Natural killer cell (primary cell): Measurements from ENCODE around the gene SND1. TPM values are rescaled to one million over a fixed set of nuclear protein-coding genes. Genes with fewer than 3 reads are reported as not detected.
A peak's percentile ranks its signal among the peaks of the same experiment; 100 is the strongest.

Experiments
- ATAC-seq, 3 donors: fragments of 150-1000 bp in 2 of 3; fragments of 200-7000 bp in 1 of 3; cut with Tn5 transposase; 1 replicate in 1 of 3; 2 replicates in 2 of 3; pipeline ENCODE4 v1.10.0; 2021; ENCODE audit warnings: mild to moderate bottlenecking in 2 of 3, moderate library complexity in 2 of 3
- DNase-seq, 2 donors: peaks; one replicate each; pipeline versions ENCODE4 v3.0.0 to v3.0.0-alpha.2; 2013 to 2021; ENCODE audit warnings: mixed read lengths in 1 of 2
- H3K27ac ChIP-seq: one replicate; pipeline ENCODE4 v1.5.1; 2013; ENCODE audit warnings: mild to moderate bottlenecking, low read length
- H3K27me3 ChIP-seq: one replicate; pipeline ENCODE4 v1.6.1; 2013; ENCODE audit warnings: low read length; ENCODE audit not compliant: control insufficient read depth, insufficient read depth
- H3K36me3 ChIP-seq: one replicate; pipeline ENCODE4 v1.6.1; 2013; ENCODE audit warnings: low read length; ENCODE audit not compliant: control insufficient read depth, insufficient read depth
- H3K4me1 ChIP-seq: one replicate; pipeline ENCODE4 v1.6.1; 2013; ENCODE audit warnings: low read length; ENCODE audit not compliant: control insufficient read depth, insufficient read depth
- H3K4me3 ChIP-seq: one replicate; pipeline ENCODE4 v1.5.1; 2013; ENCODE audit warnings: low read length
- H3K9me3 ChIP-seq: one replicate; pipeline ENCODE4 v1.6.1; 2013; ENCODE audit warnings: low read length; ENCODE audit not compliant: control insufficient read depth, insufficient read depth
- H3K27ac Mint-ChIP-seq, 2 donors: one replicate each; pipeline ENCODE4 v1.8.0; 2022; ENCODE audit warnings: mild to moderate bottlenecking in 2 of 2, mixed read lengths in 2 of 2, moderate library complexity in 1 of 2
- H3K27me3 Mint-ChIP-seq, 2 donors: one replicate each; pipeline ENCODE4 v1.8.0; 2022; ENCODE audit warnings: low read depth in 2 of 2, mixed read lengths in 2 of 2
- H3K36me3 Mint-ChIP-seq: one replicate; pipeline ENCODE4 v1.8.0; 2022; ENCODE audit warnings: mixed read lengths
- H3K4me1 Mint-ChIP-seq, 2 donors: one replicate each; pipeline ENCODE4 v1.8.0; 2022; ENCODE audit warnings: mixed read lengths in 2 of 2
- H3K4me3 Mint-ChIP-seq: one replicate; pipeline ENCODE4 v1.8.0; 2022; ENCODE audit warnings: mild to moderate bottlenecking, moderate library complexity, mixed read lengths
- H3K9me3 Mint-ChIP-seq, 2 donors: one replicate each; pipeline ENCODE4 v1.8.0; 2022; ENCODE audit warnings: mixed read lengths in 2 of 2
- CTCF ChIP-seq: fragments of 200-600 bp; IDR thresholded peaks from one replicate; pipeline ENCODE4 v1.8.0; 2022; ENCODE audit warnings: antibody characterized with exemption
- WGBS: methylation state at CpG from one replicate; pipeline ENCODE4 v1.1.7; 2013; ENCODE audit warnings: missing lambda C conversion rate; ENCODE audit not compliant: insufficient coverage; 5-methylcytosine and 5-hydroxymethylcytosine counted together
- intact Hi-C: fragments of 100-400 bp; cut with micrococcal nuclease; formaldehyde crosslinking; loops from one replicate; pipeline ENCODE4 v1.14.2; 2022
- total RNA-seq, 4 donors: library from RNA; stranded (reverse); fragments of 120-200 nt in 1 of 4; gene quantifications; one replicate each; pipeline versions ENCODE4 v1.2.3 to v1.2.4, GENCODE V29; 2013 to 2022

SND1 gene
- total RNA-seq, 3 donors from 2014 or later (not counting 1 experiment from before 2014, with no cell fraction given) = 149 to 188 (median 149) TPM

- Histone ChIP-seq H3K27me3 (no peaks in the 10 kb centered on the region), H3K36me3 (no peaks in the 10 kb centered on the region), H3K4me1 (peaks cover 18% of the 10 kb centered on the region), H3K27ac (no peak overlapping the region), H3K4me3 (no peak overlapping the region), H3K9me3 (no peaks in the 10 kb centered on the region)
- intact Hi-C loops = no loop called here
- peaks cover 2 to 3% of the 10 kb centered on the region in 2 donors for H3K9me3 Mint-ChIP-seq
- H3K4me3 Mint-ChIP-seq = peak overlapping the region; percentile 83
- H3K4me1 Mint-ChIP-seq = peaks cover 80 to 83% of the 10 kb centered on the region in 2 donors
- no peaks in the 10 kb centered on the region for H3K36me3 Mint-ChIP-seq
- TF ChIP-seq CTCF = no peak
- DNase-seq (no peak), ATAC-seq (no peak)
- no peaks in the 10 kb centered on the region for H3K27me3 Mint-ChIP-seq
- H3K27ac Mint-ChIP-seq = peak overlapping the region; percentile 88 to 90
- 88% methylated on average over 2 of the region's 2 CpGs for WGBS
Observed at GRCh38 chr7:127768241-127768640, 116.2 kb downstream of the SND1 start.

- Mint-ChIP-seq H3K27me3 (no peaks in the 10 kb centered on the region), H3K27ac (peak overlapping the region; percentile 47 to 88), H3K9me3 (peaks cover 2 to 3% of the 10 kb centered on the region in 2 donors), H3K4me3 (no peak overlapping the region), H3K4me1 (peaks cover 73 to 77% of the 10 kb centered on the region in 2 donors), H3K36me3 (no peaks in the 10 kb centered on the region)
- intact Hi-C loops = no loop called here
- Histone ChIP-seq H3K4me3 (no peak overlapping the region), H3K27me3 (no peaks in the 10 kb centered on the region), H3K36me3 (no peaks in the 10 kb centered on the region), H3K9me3 (no peaks in the 10 kb centered on the region), H3K27ac (no peak overlapping the region), H3K4me1 (peaks cover 12% of the 10 kb centered on the region)
- no peak for DNase-seq
- WGBS = 87% methylated on average over 4 of the region's 4 CpGs
- no peak for TF ChIP-seq CTCF
- no peak for ATAC-seq
Observed at GRCh38 chr7:127769137-127769536, 117.1 kb downstream of the SND1 start.

- peaks cover 69 to 73% of the 10 kb centered on the region in 2 donors for H3K4me1 Mint-ChIP-seq
- Histone ChIP-seq H3K27ac (no peak overlapping the region), H3K27me3 (no peaks in the 10 kb centered on the region), H3K4me3 (no peak overlapping the region), H3K4me1 (peaks cover 12% of the 10 kb centered on the region), H3K36me3 (no peaks in the 10 kb centered on the region), H3K9me3 (no peaks in the 10 kb centered on the region)
- peak overlapping the region; percentile 47 to 88 for H3K27ac Mint-ChIP-seq
- H3K4me3 Mint-ChIP-seq = no peak overlapping the region
- intact Hi-C loops = no loop called here
- H3K36me3 Mint-ChIP-seq = no peaks in the 10 kb centered on the region
- DNase-seq (no peak), ATAC-seq (no peak)
- 99% methylated on average over 4 of the region's 4 CpGs for WGBS
- H3K9me3 Mint-ChIP-seq = peaks cover 2 to 3% of the 10 kb centered on the region in 2 donors
- no peaks in the 10 kb centered on the region for H3K27me3 Mint-ChIP-seq
- TF ChIP-seq CTCF = no peak
Observed at GRCh38 chr7:127769696-127770400, 117.9 kb downstream of the SND1 start.

GRCh38 chr7:127770885-127771284, 118.9 kb downstream of the SND1 start:
- Histone ChIP-seq H3K4me3 (no peak overlapping the region), H3K4me1 (peaks cover 12% of the 10 kb centered on the region), H3K9me3 (no peaks in the 10 kb centered on the region), H3K36me3 (no peaks in the 10 kb centered on the region), H3K27ac (no peak overlapping the region), H3K27me3 (no peaks in the 10 kb centered on the region)
- Mint-ChIP-seq H3K4me3 (no peak overlapping the region), H3K4me1 (peaks cover 67 to 70% of the 10 kb centered on the region in 2 donors), H3K36me3 (no peaks in the 10 kb centered on the region), H3K27me3 (no peaks in the 10 kb centered on the region), H3K9me3 (peaks cover 2 to 3% of the 10 kb centered on the region in 2 donors), H3K27ac (peak overlapping the region in 1 of 2 donors; percentile 47)
- intact Hi-C loops = no loop called here
- no peak for ATAC-seq
- DNase-seq = no peak
- 98% methylated on average over 4 of the region's 4 CpGs for WGBS
- TF ChIP-seq CTCF = no peak
